Measurements from ENCODE around the gene LAMA4. TPM values are rescaled to one million over a fixed set of nuclear protein-coding genes. Genes with fewer than 3 reads are reported as not detected.

LAMA4 gene
- polyA plus RNA-seq, 1 donor from 2014 or later, result 0.69 TPM

DNA sequence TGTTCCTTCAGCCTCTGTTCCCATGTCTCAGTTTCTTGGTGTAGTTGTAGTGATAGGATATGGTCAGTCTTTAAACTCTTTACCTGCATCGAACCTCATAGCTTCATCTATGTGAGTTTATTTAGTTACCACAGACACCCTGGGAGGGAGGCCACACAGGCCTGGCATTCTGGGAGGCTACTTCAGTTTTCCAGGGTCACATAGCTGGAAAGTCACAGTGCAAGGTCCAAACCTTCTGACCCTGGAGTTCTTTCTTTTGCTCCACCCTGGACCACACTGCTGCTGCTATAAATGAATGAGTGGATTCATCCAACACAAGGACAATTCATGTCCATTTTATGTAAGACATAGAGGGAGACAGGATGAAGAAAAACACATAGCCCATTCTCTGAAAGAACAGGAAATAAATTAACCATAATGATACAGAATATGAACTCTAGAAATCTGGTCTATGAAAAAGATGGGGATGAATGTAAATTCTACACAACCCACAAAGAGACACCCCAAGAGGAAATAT is 60.8 kb downstream of the LAMA4 start:
- H4K20me1 ChIP-seq (ENCODE audit: insufficient read depth), result no peaks in the 10 kb centered on the region
- no peak overlapping the region for H3K4me3 ChIP-seq (ENCODE audit: low read length)
- H3K9me3 ChIP-seq (ENCODE audit: low read length), result no peaks in the 10 kb centered on the region
- H3K9ac ChIP-seq (ENCODE audit: low read length), result no peak overlapping the region
- no peak overlapping the region for H3K4me2 ChIP-seq (ENCODE audit: low read length)
- H3F3A ChIP-seq (ENCODE audit: insufficient read depth, low read length, poor library complexity, severe bottlenecking), result no peaks in the 10 kb centered on the region
- H3K79me2 ChIP-seq (replicated peaks; ENCODE audit: insufficient read depth, low read length), result no peaks in the 10 kb centered on the region
- no peaks in the 10 kb centered on the region for H3K27me3 ChIP-seq (ENCODE audit: insufficient read depth, low read depth, low read length)
- no peaks in the 10 kb centered on the region for H3K9me2 ChIP-seq (ENCODE audit: insufficient read depth, low read length)
- TF ChIP-seq EZH2 (IDR thresholded peaks at IDR 0.05; ENCODE audit: borderline replicate concordance, insufficient read depth, low read length, poor library complexity, severe bottlenecking), result no peak
- TF ChIP-seq POLR2AphosphoS5 (IDR thresholded peaks at IDR 0.05), result no peak
- TF ChIP-seq CTCF (IDR thresholded peaks at IDR 0.05; ENCODE audit: poor library complexity, severe bottlenecking), result no peak
- no peak for TF ChIP-seq EP300 (conservative IDR thresholded peaks at IDR 0.05; ENCODE audit: poor library complexity, severe bottlenecking)
- TF ChIP-seq, protein P1, sequence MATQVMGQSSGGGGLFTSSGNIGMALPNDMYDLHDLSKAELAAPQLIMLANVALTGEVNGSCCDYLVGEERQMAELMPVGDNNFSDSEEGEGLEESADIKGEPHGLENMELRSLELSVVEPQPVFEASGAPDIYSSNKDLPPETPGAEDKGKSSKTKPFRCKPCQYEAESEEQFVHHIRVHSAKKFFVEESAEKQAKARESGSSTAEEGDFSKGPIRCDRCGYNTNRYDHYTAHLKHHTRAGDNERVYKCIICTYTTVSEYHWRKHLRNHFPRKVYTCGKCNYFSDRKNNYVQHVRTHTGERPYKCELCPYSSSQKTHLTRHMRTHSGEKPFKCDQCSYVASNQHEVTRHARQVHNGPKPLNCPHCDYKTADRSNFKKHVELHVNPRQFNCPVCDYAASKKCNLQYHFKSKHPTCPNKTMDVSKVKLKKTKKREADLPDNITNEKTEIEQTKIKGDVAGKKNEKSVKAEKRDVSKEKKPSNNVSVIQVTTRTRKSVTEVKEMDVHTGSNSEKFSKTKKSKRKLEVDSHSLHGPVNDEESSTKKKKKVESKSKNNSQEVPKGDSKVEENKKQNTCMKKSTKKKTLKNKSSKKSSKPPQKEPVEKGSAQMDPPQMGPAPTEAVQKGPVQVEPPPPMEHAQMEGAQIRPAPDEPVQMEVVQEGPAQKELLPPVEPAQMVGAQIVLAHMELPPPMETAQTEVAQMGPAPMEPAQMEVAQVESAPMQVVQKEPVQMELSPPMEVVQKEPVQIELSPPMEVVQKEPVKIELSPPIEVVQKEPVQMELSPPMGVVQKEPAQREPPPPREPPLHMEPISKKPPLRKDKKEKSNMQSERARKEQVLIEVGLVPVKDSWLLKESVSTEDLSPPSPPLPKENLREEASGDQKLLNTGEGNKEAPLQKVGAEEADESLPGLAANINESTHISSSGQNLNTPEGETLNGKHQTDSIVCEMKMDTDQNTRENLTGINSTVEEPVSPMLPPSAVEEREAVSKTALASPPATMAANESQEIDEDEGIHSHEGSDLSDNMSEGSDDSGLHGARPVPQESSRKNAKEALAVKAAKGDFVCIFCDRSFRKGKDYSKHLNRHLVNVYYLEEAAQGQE (IDR thresholded peaks at IDR 0.05; ENCODE audit: borderline replicate concordance), result no peak
- TF ChIP-seq RAD21 (conservative IDR thresholded peaks at IDR 0.05), result no peak
- no peak for TF ChIP-seq TAF1 (IDR thresholded peaks at IDR 0.05; ENCODE audit: low read depth)
- TF ChIP-seq SMC3 (conservative IDR thresholded peaks at IDR 0.05; ENCODE audit: poor library complexity), result no peak
- no peak for TF ChIP-seq MXI1 (conservative IDR thresholded peaks at IDR 0.05; ENCODE audit: poor library complexity, severe bottlenecking)
- no peak overlapping the region for H3K27ac ChIP-seq (ENCODE audit: low read length)
- no peak overlapping the region for H2AFZ ChIP-seq (ENCODE audit: low read depth, low read length)
- no peaks in the 10 kb centered on the region for H3K36me3 ChIP-seq (ENCODE audit: insufficient read depth, low read length)

GRCh38 chr6:112193117-112193516 is 61.2 kb downstream of the LAMA4 start:
- H3K4me2 ChIP-seq (ENCODE audit: low read length), result no peak overlapping the region
- no peaks in the 10 kb centered on the region for H3K27me3 ChIP-seq (ENCODE audit: insufficient read depth, low read depth, low read length)
- no peaks in the 10 kb centered on the region for H3K36me3 ChIP-seq (ENCODE audit: insufficient read depth, low read length)
- TF ChIP-seq EZH2 (IDR thresholded peaks at IDR 0.05; ENCODE audit: borderline replicate concordance, insufficient read depth, low read length, poor library complexity, severe bottlenecking), result no peak
- no peak for TF ChIP-seq CTCF (IDR thresholded peaks at IDR 0.05; ENCODE audit: poor library complexity, severe bottlenecking)
- TF ChIP-seq, protein P1 (IDR thresholded peaks at IDR 0.05; ENCODE audit: borderline replicate concordance), result no peak
- TF ChIP-seq SMC3 (conservative IDR thresholded peaks at IDR 0.05; ENCODE audit: poor library complexity), result no peak
- no peak for TF ChIP-seq TAF1 (IDR thresholded peaks at IDR 0.05; ENCODE audit: low read depth)
- TF ChIP-seq EP300 (conservative IDR thresholded peaks at IDR 0.05; ENCODE audit: poor library complexity, severe bottlenecking), result no peak
- no peak for TF ChIP-seq RAD21 (conservative IDR thresholded peaks at IDR 0.05)
- no peak for TF ChIP-seq MXI1 (conservative IDR thresholded peaks at IDR 0.05; ENCODE audit: poor library complexity, severe bottlenecking)
- no peak for TF ChIP-seq POLR2AphosphoS5 (IDR thresholded peaks at IDR 0.05)
- H4K20me1 ChIP-seq (ENCODE audit: insufficient read depth), result no peaks in the 10 kb centered on the region
- H2AFZ ChIP-seq (ENCODE audit: low read depth, low read length), result no peak overlapping the region
- H3K27ac ChIP-seq (ENCODE audit: low read length), result no peak overlapping the region
- no peaks in the 10 kb centered on the region for H3K9me3 ChIP-seq (ENCODE audit: low read length)
- no peaks in the 10 kb centered on the region for H3K79me2 ChIP-seq (replicated peaks; ENCODE audit: insufficient read depth, low read length)
- H3K9me2 ChIP-seq (ENCODE audit: insufficient read depth, low read length), result no peaks in the 10 kb centered on the region
- no peaks in the 10 kb centered on the region for H3F3A ChIP-seq (ENCODE audit: insufficient read depth, low read length, poor library complexity, severe bottlenecking)
- H3K9ac ChIP-seq (ENCODE audit: low read length), result no peak overlapping the region
- no peak overlapping the region for H3K4me3 ChIP-seq (ENCODE audit: low read length)
